ENCODE data around the gene POLG. TPM values are rescaled to one million over a fixed set of nuclear protein-coding genes. Genes with fewer than 3 reads are reported as not detected.

Gene POLG
- polyA plus RNA-seq, 3 donors = 19.6 to 44.8 (median 31.3) TPM

- whole genome bisulfite sequencing, 3 donors = 1 to 3% (median 2%) methylated on average over 66 to 87 of the region's 87 CpGs
Measured at GRCh38 chr15:89371228-89372044, 36.8 kb upstream of the POLG start.

GRCh38 chr15:89370978-89371227 is 36.3 kb upstream of the POLG start:
- WGBS, 3 donors = 2 to 3% (median 2%) methylated on average over 11 of the region's 11 CpGs
- H3K27ac ChIP-seq (ENCODE audit: low read depth, low read length) = no peak overlapping the region

More at GRCh38 chr15:89371228-89372044, 36.8 kb upstream of the POLG start:
- H3K27ac ChIP-seq (ENCODE audit: low read depth, low read length) = no peak overlapping the region

- WGBS, 3 donors = 7 to 11% (median 7%) methylated on average over 33 of the region's 33 CpGs
- no peak overlapping the region for H3K27ac ChIP-seq (ENCODE audit: low read depth, low read length)
Measured at GRCh38 chr15:89370120-89370977, 35.7 kb upstream of the POLG start.

DNA sequence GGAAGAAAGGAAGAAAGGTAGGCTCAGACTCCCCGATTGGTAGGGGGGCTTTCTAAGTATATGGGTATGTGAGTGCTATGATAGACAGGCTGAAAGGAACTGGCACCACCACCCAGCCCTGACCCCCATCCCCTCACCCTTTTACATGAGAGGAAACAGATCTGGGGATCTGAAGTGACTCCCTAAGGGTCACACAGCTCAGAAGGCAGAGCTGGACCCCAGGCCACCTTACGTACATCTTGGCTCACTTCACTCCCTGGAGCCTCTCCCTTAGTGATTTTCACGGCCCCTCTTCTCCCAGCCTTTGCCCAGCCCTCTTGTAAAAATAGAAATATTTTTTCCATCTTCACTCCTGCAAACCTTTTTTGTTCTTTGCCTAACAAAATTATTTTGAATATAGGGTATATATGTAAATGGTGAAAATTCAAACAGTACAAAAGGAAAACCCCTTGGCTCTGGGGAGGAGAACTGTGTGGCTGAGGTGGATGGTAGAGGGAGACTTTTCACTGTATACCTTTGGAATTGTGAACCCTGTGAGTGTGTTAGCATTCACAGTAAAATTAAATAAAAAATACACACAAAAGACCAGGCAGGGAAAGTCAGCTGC is 34.8 kb upstream of the POLG start:
- 13 to 26% (median 20%) methylated on average over 3 of the region's 3 CpGs for WGBS, 3 donors
- H3K27ac ChIP-seq (ENCODE audit: low read depth, low read length) = no peak overlapping the region

DNA sequence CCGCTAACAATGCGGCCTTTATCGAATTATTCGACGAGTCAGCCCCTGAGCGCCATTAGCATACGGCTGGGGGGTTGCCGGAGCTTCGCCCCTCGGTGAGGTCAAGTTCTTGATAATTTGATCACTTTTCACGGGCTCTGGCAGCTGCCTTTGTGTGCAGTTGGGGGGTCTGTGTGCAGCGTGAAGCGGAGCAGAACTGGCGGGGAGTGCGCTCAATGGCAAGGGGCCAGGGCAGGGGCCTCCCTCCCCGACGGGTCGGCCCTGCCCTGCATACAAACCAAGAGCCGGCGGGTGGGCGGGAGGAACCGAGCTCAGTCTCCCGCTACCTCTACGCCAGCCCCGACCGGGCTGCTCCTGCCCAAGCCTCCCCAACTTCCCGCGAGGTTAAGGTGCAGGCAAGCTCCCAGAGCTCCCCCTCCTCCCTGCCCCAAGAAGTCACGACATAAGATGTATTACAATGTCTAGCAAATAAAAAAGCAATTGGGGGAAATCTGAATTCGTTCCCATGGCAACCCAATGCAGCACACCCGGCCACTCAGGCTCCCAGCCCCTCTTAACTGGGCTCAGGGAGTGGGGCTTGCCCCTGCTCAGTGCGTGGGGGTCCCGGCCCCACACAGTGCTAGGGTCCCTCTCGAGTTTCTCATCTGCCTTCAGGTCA is 34.1 kb upstream of the POLG start:
- H3K27ac ChIP-seq (ENCODE audit: low read depth, low read length) = no peak overlapping the region
- WGBS, 3 donors = 2 to 4% (median 2%) methylated on average over 34 of the region's 34 CpGs

- H3K27ac ChIP-seq (ENCODE audit: low read depth, low read length) = no peak overlapping the region
- 3 to 5% (median 4%) methylated on average over 83 to 89 of the region's 90 CpGs for WGBS, 3 donors
Measured at GRCh38 chr15:89367485-89368451, 33.1 kb upstream of the POLG start.

DNA sequence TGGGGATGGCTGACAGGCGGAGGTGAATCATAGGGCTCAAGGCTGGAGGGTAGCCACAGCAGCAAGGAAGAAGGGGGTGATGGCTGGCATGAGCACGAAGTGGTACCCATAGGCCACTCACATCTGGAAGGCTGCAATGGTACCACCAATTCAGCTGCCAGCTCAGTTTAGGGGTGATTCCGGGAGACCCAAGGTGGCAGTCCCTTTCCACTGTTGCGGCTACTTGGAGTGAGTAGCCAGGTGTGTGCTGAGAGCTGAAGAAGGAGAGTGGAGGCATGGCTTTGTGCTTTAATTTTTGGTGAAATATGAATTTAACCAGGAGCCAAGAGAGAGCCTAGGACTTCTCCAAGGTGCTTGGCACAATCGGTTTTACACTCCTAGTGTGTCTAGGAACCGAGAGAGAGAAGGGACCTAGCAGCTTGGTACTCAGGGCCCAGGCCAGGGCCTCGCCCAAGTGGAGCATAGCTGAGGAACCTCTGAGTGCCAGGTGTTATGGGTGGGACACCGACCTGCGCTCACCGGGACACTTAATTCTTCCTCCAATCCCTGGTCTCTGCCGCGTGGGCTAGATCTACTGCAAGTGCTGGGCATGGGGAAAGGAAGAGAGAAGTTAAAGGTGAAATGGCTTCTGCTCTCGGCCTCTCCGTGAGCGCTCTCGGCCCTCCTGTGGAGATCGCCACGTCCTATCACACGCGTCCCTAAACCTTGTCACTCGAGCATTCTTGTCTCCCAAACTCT is 32.2 kb upstream of the POLG start:
- no peak overlapping the region for H3K27ac ChIP-seq (ENCODE audit: low read depth, low read length)
- 13 to 18% (median 18%) methylated on average over 20 to 21 of the region's 21 CpGs for WGBS, 3 donors

DNA sequence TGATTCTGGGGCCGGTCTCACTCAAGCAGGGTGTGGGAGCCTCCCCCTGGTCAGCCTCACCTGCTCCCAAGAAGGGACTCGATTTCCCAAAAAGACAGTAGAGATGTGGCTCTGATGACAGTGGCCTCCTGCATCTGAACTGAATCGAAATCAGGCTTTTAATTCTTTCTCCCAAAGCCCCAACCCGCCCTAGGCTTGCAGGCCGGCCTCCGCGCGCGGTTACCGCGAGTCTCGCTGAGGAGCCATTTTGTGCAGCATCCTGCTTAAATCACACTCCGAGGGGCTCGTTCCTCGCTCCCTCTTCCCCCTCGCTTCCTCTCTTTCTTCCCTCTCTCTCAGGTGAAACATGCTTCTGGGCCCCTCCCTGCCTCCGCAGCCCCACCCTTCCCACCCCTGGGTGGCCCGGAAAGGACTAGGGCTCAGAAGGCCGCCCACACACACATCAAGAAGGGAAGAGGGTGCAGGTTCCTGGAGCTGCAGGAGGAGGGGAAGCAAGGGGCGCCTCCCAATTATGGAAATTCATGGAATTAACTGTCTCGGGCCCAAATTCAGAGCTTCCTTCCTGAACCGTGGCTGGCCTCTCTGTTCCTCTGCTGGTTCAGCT is 30.9 kb upstream of the POLG start:
- no peak overlapping the region for H3K27ac ChIP-seq (ENCODE audit: low read depth, low read length)
- WGBS, 3 donors = 14 to 17% (median 14%) methylated on average over 22 of the region's 22 CpGs

GRCh38 chr15:89364741-89365450 is 30.3 kb upstream of the POLG start:
- H3K27ac ChIP-seq (ENCODE audit: low read depth, low read length) = no peak overlapping the region
- 20 to 30% (median 28%) methylated on average over 13 of the region's 13 CpGs for WGBS, 3 donors

DNA sequence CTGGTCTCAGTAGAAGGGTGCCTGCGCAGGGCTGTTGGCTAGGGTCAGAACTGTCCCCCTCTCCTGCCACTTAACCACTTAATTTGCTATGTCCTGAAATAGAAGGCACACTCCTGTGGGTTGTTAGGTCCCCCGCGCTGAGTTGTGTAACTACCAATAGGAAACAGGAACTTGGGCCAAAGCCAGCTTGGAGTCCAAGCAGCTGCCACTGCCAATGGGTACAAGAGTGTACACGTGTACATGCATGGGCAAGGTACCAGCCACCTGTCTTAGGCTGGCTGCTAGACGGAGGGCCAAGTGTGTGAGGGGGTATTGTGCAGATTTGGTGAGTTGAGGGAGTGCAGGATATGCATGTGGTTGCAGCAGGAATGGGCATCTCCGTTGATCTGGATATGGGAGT is 29.7 kb upstream of the POLG start:
- H3K27ac ChIP-seq (ENCODE audit: low read depth, low read length) = no peak overlapping the region
- WGBS, 3 donors = 10 to 18% (median 13%) methylated on average over 6 of the region's 6 CpGs

DNA sequence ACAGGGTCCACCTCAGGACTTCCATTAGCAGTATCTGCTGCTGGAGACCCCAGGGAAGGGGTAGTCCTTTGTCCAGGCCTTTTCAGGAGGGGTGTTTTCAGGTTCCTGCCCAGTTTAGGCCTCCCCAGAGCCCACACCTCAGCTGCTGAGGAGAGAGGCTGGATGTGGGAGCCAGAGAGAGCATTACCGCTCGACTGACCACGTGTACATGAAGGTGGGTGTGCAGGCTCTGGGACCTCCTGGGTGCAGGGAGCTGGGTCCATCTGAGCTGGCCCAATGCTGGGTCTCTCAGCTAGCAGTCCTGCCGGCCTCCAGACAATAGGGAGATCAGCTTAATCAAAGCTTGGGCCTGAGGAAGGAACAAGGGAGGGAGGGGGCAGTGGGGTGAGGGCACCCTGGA is 29.1 kb upstream of the POLG start:
- 25 to 45% (median 28%) methylated on average over 4 of the region's 4 CpGs for WGBS, 3 donors
- H3K27ac ChIP-seq (ENCODE audit: low read depth, low read length) = no peak overlapping the region

DNA sequence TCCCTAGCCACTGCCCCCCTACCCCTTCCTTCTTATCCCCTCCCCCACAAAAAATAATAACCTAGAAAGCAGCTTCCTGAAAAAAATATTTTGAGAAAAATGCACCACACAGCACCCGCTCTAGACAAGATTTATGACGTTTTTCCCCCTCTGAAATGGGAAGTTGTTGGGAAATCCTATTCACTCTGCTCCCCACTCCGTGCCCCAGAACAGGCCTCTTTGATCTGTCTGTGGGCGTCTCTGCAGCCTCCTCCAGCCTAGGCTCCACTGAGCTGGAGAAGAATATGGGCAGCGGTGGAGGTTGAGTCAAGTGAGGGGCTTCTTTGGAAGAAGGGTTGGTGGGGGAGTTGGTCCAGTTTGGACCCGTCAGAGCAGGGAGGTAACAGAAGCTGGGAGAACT is 28.5 kb upstream of the POLG start:
- WGBS, 3 donors = 8 to 17% (median 15%) methylated on average over 6 of the region's 6 CpGs
- no peak overlapping the region for H3K27ac ChIP-seq (ENCODE audit: low read depth, low read length)

GRCh38 chr15:89362203-89363101 is 27.8 kb upstream of the POLG start:
- 3 to 4% (median 4%) methylated on average over 60 to 73 of the region's 73 CpGs for WGBS, 3 donors
- H3K27ac ChIP-seq (ENCODE audit: low read depth, low read length) = no peak overlapping the region

- 8 to 10% (median 8%) methylated on average over 40 to 41 of the region's 41 CpGs for WGBS, 3 donors
- no peak overlapping the region for H3K27ac ChIP-seq (ENCODE audit: low read depth, low read length)
Measured at GRCh38 chr15:89361451-89362202, 27.0 kb upstream of the POLG start.
